Measurements from ENCODE around the gene KCNB1. TPM values are rescaled to one million over a fixed set of nuclear protein-coding genes. Genes with fewer than 3 reads are reported as not detected.

Gene KCNB1
- total and polyA plus RNA-seq, 5 experiments from 2014 or later: 0.05 TPM; not detected in 4

DNA sequence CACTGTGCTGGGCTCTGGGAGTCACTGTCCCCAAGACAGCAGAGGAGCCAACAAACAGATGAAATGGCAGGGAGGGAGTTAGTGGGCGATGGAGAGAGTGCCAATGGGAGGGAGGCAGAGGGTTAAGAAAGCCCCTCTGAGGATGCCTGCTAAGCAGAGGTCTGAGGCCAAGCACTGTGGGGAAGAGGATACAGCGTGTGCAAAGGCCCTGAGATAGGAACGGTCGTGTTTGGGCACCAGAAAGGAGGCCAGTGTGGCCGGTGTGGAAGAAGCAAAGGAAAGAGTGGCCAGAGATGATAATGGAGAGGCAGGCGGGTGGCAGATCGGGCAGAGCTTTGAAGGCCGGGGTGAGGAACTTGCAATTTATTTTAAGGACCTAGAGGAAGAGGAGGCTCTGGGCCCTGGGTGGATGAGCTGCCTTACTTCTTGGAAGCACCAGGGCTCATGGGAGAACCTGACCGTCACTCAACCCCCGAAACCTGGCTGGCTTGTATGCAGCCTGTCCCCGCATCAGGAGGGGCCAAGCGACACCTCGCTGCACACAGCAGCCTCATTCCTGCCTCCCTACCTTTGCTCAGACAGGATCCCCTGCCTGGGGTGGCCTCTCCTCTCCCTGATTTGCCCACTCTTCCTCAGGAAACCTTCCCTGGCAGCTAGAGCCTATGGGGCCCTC is 73.0 kb downstream of the KCNB1 start:
- Mint-ChIP-seq H3K9me3 (no peaks in the 10 kb centered on the region), H3K27me3 (peaks cover 5 to 38% (median 24%) of the 10 kb centered on the region in 5 donors), H3K4me3 (no peak overlapping the region), H3K4me1 (peaks cover 0 to 4% (median 1%) of the 10 kb centered on the region in 4 donors), H3K36me3 (no peaks in the 10 kb centered on the region), H3K27ac (no peak overlapping the region)
- no peak for ATAC-seq
- POLR2A ChIA-PET: no interaction called here
- no peak for DNase-seq

DNA sequence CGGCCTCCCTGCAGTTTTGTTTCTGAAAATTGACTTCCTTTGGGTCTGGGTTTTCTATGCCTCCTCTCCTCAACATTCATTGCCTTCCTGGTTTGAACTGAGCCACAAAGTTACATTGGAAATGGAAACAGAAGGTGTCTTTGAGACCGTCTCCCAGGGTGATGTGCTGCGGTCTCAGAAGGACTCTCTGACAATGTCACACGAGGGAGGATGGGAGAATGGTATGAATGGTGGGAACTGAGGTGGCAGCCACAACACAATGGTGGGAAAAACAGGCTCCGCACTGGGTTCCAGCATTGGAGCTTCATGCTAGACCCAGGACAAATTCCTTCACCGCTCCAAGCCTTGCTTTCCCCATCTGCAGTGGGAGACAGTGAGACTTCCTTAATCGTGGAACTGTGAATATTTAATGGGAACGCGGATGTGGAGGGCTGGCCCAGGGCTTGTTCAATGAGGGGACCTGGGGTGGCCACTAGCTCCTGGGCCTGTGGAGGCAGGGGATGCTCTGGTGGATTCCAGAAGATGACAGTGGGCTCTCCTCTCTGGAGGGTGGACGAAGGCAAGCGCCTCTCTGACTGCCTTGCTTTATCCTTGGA is 73.9 kb downstream of the KCNB1 start:
- no peaks in the 10 kb centered on the region for H3K36me3 Mint-ChIP-seq
- POLR2A ChIA-PET: no interaction called here
- H3K4me1 Mint-ChIP-seq: peaks cover 0 to 2% (median 0%) of the 10 kb centered on the region in 4 donors
- H3K27me3 Mint-ChIP-seq: peaks cover 7 to 34% (median 19%) of the 10 kb centered on the region in 5 donors
- H3K27ac Mint-ChIP-seq: no peak overlapping the region
- DNase-seq (no peak), ATAC-seq (no peak)
- H3K9me3 Mint-ChIP-seq: no peaks in the 10 kb centered on the region
- no peak overlapping the region for H3K4me3 Mint-ChIP-seq

DNA sequence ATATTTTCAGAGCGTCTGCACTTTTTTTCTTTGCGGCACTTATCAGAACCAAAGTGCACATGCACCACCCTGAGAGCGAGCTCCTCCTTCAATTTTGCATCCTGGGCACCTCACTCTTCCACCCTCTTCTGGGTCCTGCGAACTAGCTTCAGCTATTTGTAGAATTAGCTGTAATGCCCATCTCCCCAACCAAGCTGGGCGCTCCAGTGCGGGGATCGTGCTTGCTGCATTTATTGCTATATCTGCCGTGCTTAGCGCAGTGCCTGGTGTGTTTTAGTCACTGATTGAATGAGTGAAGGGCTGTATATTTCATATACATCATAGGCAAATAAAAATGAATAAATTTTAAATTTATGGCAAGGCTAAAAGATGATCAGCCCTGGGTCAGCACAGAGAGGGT is 75.8 kb downstream of the KCNB1 start:
- ATAC-seq (no peak), DNase-seq (no peak)
- peaks cover 5 to 23% (median 19%) of the 10 kb centered on the region in 5 donors for H3K27me3 Mint-ChIP-seq
- H3K9me3 Mint-ChIP-seq: no peaks in the 10 kb centered on the region
- no peaks in the 10 kb centered on the region for H3K36me3 Mint-ChIP-seq
- peaks cover 0 to 2% (median 0%) of the 10 kb centered on the region in 4 donors for H3K4me1 Mint-ChIP-seq
- H3K4me3 Mint-ChIP-seq: no peak overlapping the region
- no peak overlapping the region for H3K27ac Mint-ChIP-seq
- POLR2A ChIA-PET: no interaction called here

DNA sequence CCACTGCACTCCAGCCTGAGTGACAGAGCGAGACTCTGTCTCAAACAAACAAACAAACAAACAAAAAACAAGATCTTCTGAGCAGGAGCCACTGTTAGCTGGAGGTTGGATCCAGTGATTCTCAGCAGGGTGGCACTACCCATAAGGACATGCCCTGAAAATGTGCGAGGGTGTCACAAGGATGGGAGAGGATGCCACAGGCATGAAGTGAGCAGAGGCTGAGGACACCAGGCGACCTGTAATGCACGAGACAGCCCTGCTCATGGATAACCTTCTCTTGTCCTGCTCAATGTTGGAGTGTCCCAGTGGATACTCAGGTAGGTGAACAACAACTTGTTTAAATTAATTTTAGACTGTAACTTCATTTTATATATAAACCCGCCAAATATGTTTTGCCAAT is 76.8 kb downstream of the KCNB1 start:
- no peaks in the 10 kb centered on the region for H3K36me3 Mint-ChIP-seq
- no peak overlapping the region for H3K27ac Mint-ChIP-seq
- DNase-seq (no peak), ATAC-seq (no peak)
- no peak overlapping the region for H3K4me3 Mint-ChIP-seq
- H3K27me3 Mint-ChIP-seq: peaks cover 5 to 24% (median 21%) of the 10 kb centered on the region in 5 donors
- H3K4me1 Mint-ChIP-seq: peaks cover 0 to 2% (median 0%) of the 10 kb centered on the region in 4 donors
- POLR2A ChIA-PET: no interaction called here
- H3K9me3 Mint-ChIP-seq: no peaks in the 10 kb centered on the region

DNA sequence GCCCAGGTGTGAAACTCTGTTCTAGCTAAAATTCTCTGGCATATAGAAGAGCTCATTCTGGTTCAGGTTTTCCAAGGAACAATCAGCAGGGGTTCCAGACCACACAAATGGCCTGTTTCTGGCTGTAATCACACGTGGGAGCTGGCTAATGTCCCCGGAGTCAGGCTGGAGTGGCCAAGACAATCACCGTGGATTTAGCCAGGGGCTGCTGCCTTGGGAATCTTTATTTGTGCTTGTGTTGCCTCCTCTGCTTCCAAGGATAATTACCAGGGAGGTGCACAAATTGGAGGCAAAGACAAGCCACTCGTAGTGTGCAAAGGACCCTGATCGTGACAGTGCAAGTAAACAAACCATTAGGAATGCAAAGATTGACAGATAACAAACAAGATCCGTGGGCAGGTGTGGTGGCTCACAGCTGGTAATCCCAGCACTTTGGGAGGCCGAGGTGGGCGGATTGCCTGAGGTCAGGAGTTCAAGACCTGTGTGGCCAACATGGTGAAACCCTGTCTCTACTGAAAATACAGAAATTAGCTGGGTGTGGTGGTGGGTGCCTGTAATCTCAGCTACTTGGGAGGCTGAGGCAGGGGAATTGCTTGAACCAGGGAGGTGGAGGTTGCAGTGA is 77.3 kb downstream of the KCNB1 start:
- H3K4me1 Mint-ChIP-seq: peaks cover 0 to 2% (median 0%) of the 10 kb centered on the region in 4 donors
- H3K9me3 Mint-ChIP-seq: no peaks in the 10 kb centered on the region
- H3K27me3 Mint-ChIP-seq: peaks cover 5 to 24% (median 21%) of the 10 kb centered on the region in 5 donors
- POLR2A ChIA-PET: no interaction called here
- no peak overlapping the region for H3K27ac Mint-ChIP-seq
- H3K36me3 Mint-ChIP-seq: no peaks in the 10 kb centered on the region
- ATAC-seq (no peak), DNase-seq (no peak)
- no peak overlapping the region for H3K4me3 Mint-ChIP-seq

DNA sequence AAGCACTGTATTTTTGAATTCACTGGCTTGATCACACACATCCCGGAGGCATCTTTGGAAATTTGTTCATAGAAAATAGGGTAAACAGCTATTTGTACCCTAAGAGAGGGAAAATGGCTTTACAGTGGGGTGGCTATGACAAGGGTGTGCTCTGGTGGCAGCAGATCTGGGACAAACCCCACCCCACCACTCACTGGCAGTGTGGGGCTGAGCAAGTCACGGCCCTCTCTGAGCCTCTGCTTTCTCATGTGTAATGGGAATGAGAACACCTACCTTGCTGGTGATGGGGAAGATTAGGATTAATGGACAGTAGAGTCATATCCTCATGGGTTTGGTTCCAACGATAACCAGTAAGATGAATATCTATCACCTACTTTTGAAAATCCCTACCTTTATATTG is 78.0 kb downstream of the KCNB1 start:
- H3K27ac Mint-ChIP-seq: no peak overlapping the region
- H3K4me1 Mint-ChIP-seq: peaks cover 0 to 2% (median 0%) of the 10 kb centered on the region in 4 donors
- POLR2A ChIA-PET: no interaction called here
- no peaks in the 10 kb centered on the region for H3K9me3 Mint-ChIP-seq
- ATAC-seq (no peak), DNase-seq (no peak)
- H3K4me3 Mint-ChIP-seq: no peak overlapping the region
- no peaks in the 10 kb centered on the region for H3K36me3 Mint-ChIP-seq
- H3K27me3 Mint-ChIP-seq: peaks cover 5 to 19% (median 18%) of the 10 kb centered on the region in 5 donors

DNA sequence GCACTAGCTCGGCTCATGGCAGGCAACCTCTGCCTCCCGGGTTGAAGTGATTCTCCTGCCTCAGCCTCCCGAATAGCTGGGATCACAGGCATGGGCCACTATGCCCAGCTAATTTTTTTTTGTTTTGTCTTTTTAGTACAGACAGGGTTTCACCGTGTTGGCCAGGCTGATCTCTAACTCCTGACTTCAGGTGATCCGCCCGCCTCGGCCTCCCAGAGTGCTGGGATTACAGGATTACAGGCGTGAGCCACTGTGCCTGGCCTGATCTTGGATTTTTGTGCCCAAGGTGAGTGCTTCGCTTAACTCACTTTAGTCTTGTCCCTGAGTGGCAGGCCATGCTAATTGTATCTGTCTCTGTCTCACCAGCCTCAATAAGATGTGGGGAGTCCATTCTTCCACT is 78.6 kb downstream of the KCNB1 start:
- H3K27me3 Mint-ChIP-seq: peaks cover 5 to 15% (median 13%) of the 10 kb centered on the region in 5 donors
- DNase-seq: no peak
- ATAC-seq: no peak
- POLR2A ChIA-PET: no interaction called here
- no peaks in the 10 kb centered on the region for H3K36me3 Mint-ChIP-seq
- H3K4me3 Mint-ChIP-seq: no peak overlapping the region
- no peak overlapping the region for H3K27ac Mint-ChIP-seq
- no peaks in the 10 kb centered on the region for H3K9me3 Mint-ChIP-seq
- peaks cover 0 to 2% (median 0%) of the 10 kb centered on the region in 4 donors for H3K4me1 Mint-ChIP-seq

DNA sequence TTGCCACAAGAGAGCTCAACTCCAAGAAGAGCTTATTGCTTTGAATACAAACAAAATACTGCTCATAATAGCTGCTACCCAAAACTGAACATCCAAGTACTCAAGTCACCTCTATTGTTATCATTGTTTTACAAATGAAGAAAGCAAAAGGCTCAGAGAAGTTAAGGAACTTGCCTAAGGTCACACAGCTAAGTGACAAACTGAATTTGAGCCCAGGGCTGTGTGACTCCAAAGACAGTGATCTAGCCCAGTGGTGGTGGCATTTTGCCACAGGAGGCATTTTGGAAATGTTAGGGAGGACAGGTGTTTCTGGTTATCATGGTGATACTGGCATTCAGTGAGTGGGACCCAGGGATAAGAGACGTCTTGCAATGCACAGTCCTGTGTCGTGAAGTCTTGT is 79.5 kb downstream of the KCNB1 start:
- DNase-seq: no peak
- Mint-ChIP-seq H3K27me3 (peaks cover 0 to 13% (median 10%) of the 10 kb centered on the region in 5 donors), H3K4me3 (no peak overlapping the region), H3K27ac (no peak overlapping the region), H3K36me3 (no peaks in the 10 kb centered on the region), H3K9me3 (no peaks in the 10 kb centered on the region), H3K4me1 (no peaks in the 10 kb centered on the region)
- POLR2A ChIA-PET: no interaction called here
- no peak for ATAC-seq

DNA sequence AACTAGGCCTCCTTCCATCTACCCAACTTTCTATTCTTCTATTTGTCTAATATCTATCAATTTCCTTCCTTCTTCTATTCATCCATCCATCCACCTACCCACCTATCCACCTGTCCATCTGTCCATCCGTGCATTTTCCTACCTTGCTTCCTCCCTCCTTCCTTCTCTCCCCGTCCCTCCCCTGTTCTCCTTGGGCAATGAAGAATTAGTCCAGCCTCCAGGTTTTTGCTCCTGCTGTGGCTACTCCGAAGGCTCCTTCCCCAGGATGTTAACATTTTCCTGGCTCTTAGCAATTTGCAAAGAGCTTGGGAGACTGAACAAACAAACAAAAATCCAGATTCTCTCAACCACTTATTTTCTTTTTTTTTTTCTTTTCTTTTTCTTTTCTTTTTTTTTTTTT is 81.6 kb downstream of the KCNB1 start:
- POLR2A ChIA-PET: no interaction called here
- H3K36me3 Mint-ChIP-seq: no peaks in the 10 kb centered on the region
- H3K4me1 Mint-ChIP-seq: peaks cover 0 to 1% (median 0%) of the 10 kb centered on the region in 4 donors
- peak overlapping the region in 1 of 10 donors; percentile 35 for H3K27ac Mint-ChIP-seq
- DNase-seq: no peak
- peaks cover under 1 to 13% (median 10%) of the 10 kb centered on the region in 5 donors for H3K27me3 Mint-ChIP-seq
- ATAC-seq: no peak
- no peaks in the 10 kb centered on the region for H3K9me3 Mint-ChIP-seq
- H3K4me3 Mint-ChIP-seq: no peak overlapping the region

DNA sequence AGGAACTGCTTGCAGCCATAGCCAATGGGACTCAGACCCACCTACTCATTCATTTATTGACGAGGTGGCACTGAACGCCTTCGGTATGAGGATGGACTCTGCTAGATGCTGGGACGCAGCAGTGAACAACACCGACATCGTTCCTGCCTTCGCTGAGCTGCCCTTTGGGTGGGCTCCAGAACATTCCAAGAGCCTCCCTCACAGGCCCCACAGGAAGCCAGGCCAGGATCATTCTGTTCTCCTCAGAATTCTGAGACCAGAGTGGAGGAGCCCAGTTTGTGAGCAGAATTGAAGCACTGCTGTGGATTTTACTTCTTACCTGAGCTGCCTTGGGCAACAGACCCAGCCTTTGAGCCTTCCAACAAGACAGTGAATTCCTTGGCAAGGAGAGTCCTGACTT is 82.1 kb downstream of the KCNB1 start:
- no peaks in the 10 kb centered on the region for H3K36me3 Mint-ChIP-seq
- H3K9me3 Mint-ChIP-seq: no peaks in the 10 kb centered on the region
- H3K4me3 Mint-ChIP-seq: no peak overlapping the region
- peaks cover 4 to 15% (median 10%) of the 10 kb centered on the region in 5 donors for H3K27me3 Mint-ChIP-seq
- peaks cover 0 to 1% (median 0%) of the 10 kb centered on the region in 4 donors for H3K4me1 Mint-ChIP-seq
- DNase-seq: no peak
- no peak for ATAC-seq
- POLR2A ChIA-PET: no interaction called here
- peak overlapping the region in 1 of 10 donors; percentile 35 for H3K27ac Mint-ChIP-seq

DNA sequence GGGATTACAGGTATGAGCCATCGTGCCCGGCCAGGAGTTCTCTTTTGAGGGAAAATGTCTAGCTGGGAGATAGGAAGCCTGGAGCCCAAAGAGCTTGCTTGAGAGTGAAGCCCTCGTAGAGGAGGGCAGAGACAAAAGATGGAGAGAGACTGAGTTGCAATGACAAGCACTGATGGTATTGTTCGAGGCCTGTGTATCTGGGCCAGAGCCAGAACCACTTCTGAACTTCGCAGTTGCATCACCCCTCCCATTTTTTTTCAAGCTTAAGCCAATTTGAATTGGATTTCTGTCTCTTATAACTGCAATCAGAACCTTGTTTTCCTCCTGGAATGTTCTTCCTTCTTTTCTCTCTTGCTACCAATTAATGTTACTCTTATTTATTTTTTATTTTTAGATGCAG is 83.1 kb downstream of the KCNB1 start:
- no peak for ATAC-seq
- Mint-ChIP-seq H3K4me1 (peaks cover 0 to 1% (median 0%) of the 10 kb centered on the region in 4 donors), H3K27ac (no peak overlapping the region)

DNA sequence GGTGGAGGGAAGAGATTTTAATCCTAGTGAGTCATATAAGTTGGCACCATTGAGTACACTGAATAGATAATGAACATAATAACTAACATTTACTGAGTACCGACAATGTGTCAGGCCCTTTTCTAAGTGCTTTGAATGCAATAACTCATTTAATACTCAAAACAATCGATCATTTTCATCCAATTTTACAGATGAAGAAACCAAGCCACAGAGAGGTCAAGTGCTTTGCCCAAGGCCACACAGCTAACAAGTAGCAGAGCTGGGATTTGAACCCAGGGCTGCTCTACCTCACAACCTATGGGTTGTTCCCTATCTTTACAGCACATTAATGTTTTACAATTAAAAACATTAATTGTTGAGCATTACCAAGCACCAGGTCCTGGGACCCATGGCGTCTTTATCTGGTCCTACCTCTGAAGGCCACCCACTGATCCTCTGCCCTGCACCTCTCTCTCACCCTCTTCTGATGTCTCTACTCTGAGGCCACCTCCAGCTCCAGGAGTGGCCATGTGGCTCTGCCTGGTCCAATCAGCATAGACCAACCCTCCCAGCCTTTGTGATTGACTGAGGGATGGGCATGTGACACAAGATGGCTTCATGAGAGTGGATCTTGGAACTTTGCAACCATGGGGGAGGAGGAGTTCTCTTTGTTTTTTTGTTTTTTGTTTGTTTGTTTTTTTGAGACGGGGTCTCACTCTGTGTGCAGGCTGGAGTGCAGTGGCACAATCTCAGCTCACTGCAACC is 83.9 kb downstream of the KCNB1 start:
- peaks cover 0 to 1% (median 0%) of the 10 kb centered on the region in 4 donors for H3K4me1 Mint-ChIP-seq
- ATAC-seq: no peak
- no peaks in the 10 kb centered on the region for H3K9me3 Mint-ChIP-seq
- no peak overlapping the region for H3K4me3 Mint-ChIP-seq
- POLR2A ChIA-PET: no interaction called here
- peaks cover 2 to 15% (median 10%) of the 10 kb centered on the region in 5 donors for H3K27me3 Mint-ChIP-seq
- DNase-seq: no peak
- no peak overlapping the region for H3K27ac Mint-ChIP-seq
- no peaks in the 10 kb centered on the region for H3K36me3 Mint-ChIP-seq

More for the DNA sequence above, 83.1 kb downstream of the KCNB1 start:
- POLR2A ChIA-PET: no interaction called here
- peaks cover 2 to 14% (median 10%) of the 10 kb centered on the region in 5 donors for H3K27me3 Mint-ChIP-seq
- no peaks in the 10 kb centered on the region for H3K36me3 Mint-ChIP-seq
- no peaks in the 10 kb centered on the region for H3K9me3 Mint-ChIP-seq
- DNase-seq: no peak
- H3K4me3 Mint-ChIP-seq: no peak overlapping the region

DNA sequence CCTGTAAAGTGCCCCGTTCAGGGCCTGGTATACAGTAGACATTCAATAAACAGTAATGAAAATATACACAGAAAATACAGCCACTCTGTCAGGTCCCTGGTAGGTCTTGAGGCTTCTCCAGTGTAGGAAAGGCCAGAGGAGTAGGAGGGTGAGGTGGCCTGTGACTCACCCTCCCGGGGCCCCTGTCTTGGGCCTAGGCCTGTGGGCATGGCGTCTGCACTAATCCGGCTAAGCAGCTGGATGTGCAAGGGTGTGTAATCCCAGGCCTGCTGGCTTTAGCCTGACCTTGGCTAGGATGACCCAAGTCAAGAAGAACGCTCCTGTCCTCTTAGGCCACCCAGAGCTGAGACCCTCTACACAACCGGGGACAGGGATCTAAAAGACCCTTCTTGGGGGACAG is 84.9 kb downstream of the KCNB1 start:
- Mint-ChIP-seq H3K4me1 (peaks cover 0 to 1% (median 0%) of the 10 kb centered on the region in 4 donors), H3K9me3 (no peaks in the 10 kb centered on the region), H3K27ac (no peak overlapping the region), H3K36me3 (no peaks in the 10 kb centered on the region), H3K4me3 (no peak overlapping the region), H3K27me3 (peaks cover 3 to 18% (median 17%) of the 10 kb centered on the region in 5 donors)
- DNase-seq: no peak
- no peak for ATAC-seq
- POLR2A ChIA-PET: no interaction called here
